ENCODE data around the gene KLHL26. TPM values are rescaled to one million over a fixed set of nuclear protein-coding genes. Genes with fewer than 3 reads are reported as not detected.

KLHL26 gene
- total RNA-seq, 2 donors from 2014 or later = 8.5 to 10.1 TPM

GRCh38 chr19:18637673-18638630 is 1.1 kb downstream of the KLHL26 start:
- intact Hi-C loops (cut with DNase I, micrococcal nuclease) = no loop called here
- DNase-seq (peak; percentile 56 to 73), ATAC-seq (peak; percentile 47)

GRCh38 chr19:18639706-18640243 is 2.9 kb downstream of the KLHL26 start:
- no peak for ATAC-seq
- intact Hi-C loops (cut with DNase I, micrococcal nuclease) = no loop called here
- DNase-seq = no peak

GRCh38 chr19:18644196-18645034 is 7.6 kb downstream of the KLHL26 start:
- intact Hi-C loops (cut with DNase I, micrococcal nuclease) = no loop called here
- ATAC-seq (peak; percentile 86), DNase-seq (no peak)

GRCh38 chr19:18645035-18645511 is 8.2 kb downstream of the KLHL26 start:
- intact Hi-C loops (cut with DNase I, micrococcal nuclease) = no loop called here
- DNase-seq = no peak
- no peak for ATAC-seq

- DNase-seq = no peak
- no peak for ATAC-seq
- intact Hi-C loops (cut with DNase I, micrococcal nuclease) = no loop called here
These were observed 9.9 kb downstream of the KLHL26 start for GRCh38 chr19:18646535-18647370.

- DNase-seq (no peak), ATAC-seq (no peak)
- intact Hi-C loops (cut with DNase I, micrococcal nuclease) = no loop called here
These were observed 10.5 kb downstream of the KLHL26 start for GRCh38 chr19:18647371-18647767.

GRCh38 chr19:18647807-18648206 is 11.0 kb downstream of the KLHL26 start:
- DNase-seq (no peak), ATAC-seq (no peak)
- intact Hi-C loops (cut with DNase I, micrococcal nuclease) = no loop called here

GRCh38 chr19:18648973-18649315 is 12.1 kb downstream of the KLHL26 start:
- intact Hi-C loops (cut with DNase I, micrococcal nuclease) = no loop called here
- DNase-seq = no peak
- ATAC-seq = no peak

- ATAC-seq (peak; percentile 41), DNase-seq (peak; percentile 54 to 55)
- intact Hi-C loops (cut with DNase I, micrococcal nuclease) = no loop called here
These were observed 12.7 kb downstream of the KLHL26 start for GRCh38 chr19:18649371-18650020.

- intact Hi-C loops (cut with DNase I, micrococcal nuclease) = no loop called here
- DNase-seq (no peak), ATAC-seq (peak; percentile 29)
These were observed 13.2 kb downstream of the KLHL26 start for GRCh38 chr19:18650021-18650390.

GRCh38 chr19:18650468-18651041 is 13.7 kb downstream of the KLHL26 start:
- DNase-seq (peak; percentile 31 to 56), ATAC-seq (no peak)
- intact Hi-C loops (cut with DNase I, micrococcal nuclease) = no loop called here

- DNase-seq = no peak
- intact Hi-C loops (cut with DNase I, micrococcal nuclease) = no loop called here
- no peak for ATAC-seq
These were observed 14.5 kb downstream of the KLHL26 start for GRCh38 chr19:18651300-18651699.

GRCh38 chr19:18651733-18652132 is 14.9 kb downstream of the KLHL26 start:
- intact Hi-C loops (cut with DNase I, micrococcal nuclease) = no loop called here
- ATAC-seq = no peak
- DNase-seq = no peak

GRCh38 chr19:18653853-18654252 is 17.0 kb downstream of the KLHL26 start:
- intact Hi-C loops (cut with DNase I, micrococcal nuclease) = no loop called here
- DNase-seq (no peak), ATAC-seq (no peak)

- intact Hi-C loops (cut with DNase I, micrococcal nuclease) = no loop called here
- DNase-seq = no peak
- no peak for ATAC-seq
These were observed 17.6 kb downstream of the KLHL26 start for GRCh38 chr19:18654469-18654868.

- DNase-seq (no peak), ATAC-seq (no peak)
- intact Hi-C loops (cut with DNase I, micrococcal nuclease) = no loop called here
These were observed 18.5 kb downstream of the KLHL26 start for GRCh38 chr19:18655173-18655844.

- DNase-seq (no peak), ATAC-seq (no peak)
- intact Hi-C loops (cut with DNase I, micrococcal nuclease) = no loop called here
These were observed 19.7 kb downstream of the KLHL26 start for GRCh38 chr19:18656337-18657086.

Data from left colon (tissue), 2 donors.